Measurements from ENCODE around the gene MC3R. TPM values are rescaled to one million over a fixed set of nuclear protein-coding genes. Genes with fewer than 3 reads are reported as not detected.
A peak's percentile ranks its signal among the peaks of the same experiment; 100 is the strongest.

The MC3R gene
- total and polyA plus RNA-seq, 2 of the 4 experiments (the other 2 are of a cell fraction): not detected

GRCh38 chr20:56249244-56249955, 868 bp downstream of the MC3R start:
- H3K4me1 ChIP-seq (ENCODE audit: control insufficient read depth, insufficient read depth, low read length): no peaks in the 10 kb centered on the region
- H3K36me3 ChIP-seq (ENCODE audit: control insufficient read depth, insufficient read depth, low read length): no peaks in the 10 kb centered on the region
- no peak overlapping the region for H2AK9ac ChIP-seq (replicated peaks; ENCODE audit: low read depth, low read length, poor library complexity)
- ChIA-PET CTCF (no interaction called here), POLR2A (ENCODE audit: unreplicated experiment) (no interaction called here)
- H3K14ac ChIP-seq (replicated peaks; ENCODE audit: low read depth, low read length): no peak overlapping the region
- DNase-seq: no peak
- in situ Hi-C loops (cut with MboI; ENCODE audit: low sequenced_read_pairs) (no loop called here), intact Hi-C loops (cut with micrococcal nuclease) (loop anchor here (5.0 kb wide), 2 partner anchors 98 to 328 kb away; no protein-coding TSS in a partner anchor), dilution Hi-C loops (cut with HindIII; ENCODE audit: low sequenced_read_pairs, unreplicated experiment) (no loop called here)
- no peak overlapping the region for H3K27ac ChIP-seq (ENCODE audit: insufficient read depth, low read length)
- no peak overlapping the region for H3K9ac ChIP-seq (ENCODE audit: low read depth, low read length)
- H4K8ac ChIP-seq (ENCODE audit: low read depth in 2 of 2, low read length in 2 of 2): no peak overlapping the region
- H4K5ac ChIP-seq (ENCODE audit: low read depth, low read length): no peak overlapping the region
- H3K23ac ChIP-seq (ENCODE audit: low read depth, low read length): no peak overlapping the region
- H2AK5ac ChIP-seq (ENCODE audit: low read depth, low read length): no peak overlapping the region
- no peak overlapping the region for H2BK20ac ChIP-seq (ENCODE audit: low read depth, low read length)
- H3K9me3 ChIP-seq (ENCODE audit: control insufficient read depth, insufficient read depth, low read length): peaks cover 4% of the 10 kb centered on the region; the same call in 1 of the 2 replicates
- no peak overlapping the region for H2BK15ac ChIP-seq (ENCODE audit: low read depth, low read length)
- H4K20me1 ChIP-seq (ENCODE audit: insufficient read depth, low read length): no peaks in the 10 kb centered on the region
- H3K18ac ChIP-seq (ENCODE audit: low read depth, low read length): no peak overlapping the region
- no peaks in the 10 kb centered on the region for H3K79me1 ChIP-seq (ENCODE audit: low read depth in 1 of 2, low read length in 2 of 2)
- no peak for ATAC-seq (ENCODE audit: low read depth)
- H3K4me3 ChIP-seq (ENCODE audit: insufficient read depth, low read depth, low read length): no peak overlapping the region
- no peaks in the 10 kb centered on the region for H3K9me1 ChIP-seq (ENCODE audit: insufficient read depth, low read length)
- no peak overlapping the region for H3K56ac ChIP-seq (ENCODE audit: extremely low read depth, insufficient read depth, low read length)
- H3K4ac ChIP-seq (ENCODE audit: low read depth, low read length): no peak overlapping the region
- H2BK120ac ChIP-seq (ENCODE audit: low read depth, low read length): no peak overlapping the region
- H2BK5ac ChIP-seq (ENCODE audit: low read depth, low read length, poor library complexity, severe bottlenecking): no peak overlapping the region
- 63% methylated on average over 23 of the region's 32 CpGs; no CpG with 5 or more reads in 1 of the 2 experiments for WGBS, 2 experiments (ENCODE audit: extremely low coverage in 2 of 2, insufficient read length in 1 of 2)
- no peaks in the 10 kb centered on the region for H3K27me3 ChIP-seq (ENCODE audit: control insufficient read depth, insufficient read depth, low read length)
- BruUV-seq (replicated peaks): no TSS peak
- no peak overlapping the region for H2AFZ ChIP-seq (replicated peaks; ENCODE audit: low read length, poor library complexity)
- H3K4me2 ChIP-seq (ENCODE audit: low read depth, low read length): no peak overlapping the region
- TF ChIP-seq RFX5 (IDR thresholded peaks at IDR 0.05; ENCODE audit: low read depth, low read length) (no peak), RCOR1 (IDR thresholded peaks at IDR 0.05; ENCODE audit: insufficient replicate concordance, low read length) (no peak), RAD21 (IDR thresholded peaks at IDR 0.05; ENCODE audit: low read length) (peak; percentile 23; the same call in 1 of the 2 replicates), CHD1 (IDR thresholded peaks at IDR 0.05; ENCODE audit: low read depth, low read length) (no peak), NFE2L2 (IDR thresholded peaks at IDR 0.05; ENCODE audit: low read depth, low read length) (no peak), CEBPB (IDR thresholded peaks at IDR 0.05; ENCODE audit: low read depth, low read length) (peak; percentile 92), MAZ (IDR thresholded peaks at IDR 0.05; ENCODE audit: borderline replicate concordance, low read depth, low read length) (no peak), MXI1 (IDR thresholded peaks at IDR 0.05; ENCODE audit: borderline replicate concordance, low read depth, low read length) (no peak), CTCF (conservative IDR thresholded peaks at IDR 0.05; ENCODE audit: low read depth, low read length) (peak; percentile 21; the same call in 1 of the 2 replicates), ELK1 (IDR thresholded peaks at IDR 0.05; ENCODE audit: borderline replicate concordance, low read depth, low read length) (no peak), FOS (IDR thresholded peaks at IDR 0.05; ENCODE audit: low read depth, low read length) (no peak)
- H4K91ac ChIP-seq (ENCODE audit: insufficient read depth, low read depth, low read length): no peak overlapping the region

All from IMR-90 (cell line).